Gastrocnemius medialis (tissue), 4 donors: ENCODE results near the gene FKBP6. TPM values are rescaled to one million over a fixed set of nuclear protein-coding genes. Genes with fewer than 3 reads are reported as not detected.

Source experiments
- ATAC-seq, 2 donors: fragments of 150-250 bp; one replicate each; pipeline ENCODE4 v1.9.1; 2016
- DNase-seq, 2 donors: peaks; one replicate each; pipeline ENCODE4 v3.0.0-alpha.2; 2019
- H3K27ac ChIP-seq, 4 donors: fragments of 200-600 bp; sonication (generic); 1 replicate in 1 of 4; 2 replicates in 3 of 4; pipeline ENCODE4 v1.5.1; 2016 to 2018; ENCODE audit warnings: mild to moderate bottlenecking in 2 of 4, moderate library complexity in 1 of 4
- H3K27me3 ChIP-seq, 3 donors: fragments of 200-600 bp; sonication (generic) in 2 of 3; 1 replicate in 1 of 3; 2 replicates in 2 of 3; pipeline versions ENCODE4 v1.5.1 to v1.6.0; 2016 to 2019; ENCODE audit warnings: mild to moderate bottlenecking in 1 of 3, moderate library complexity in 1 of 3
- H3K36me3 ChIP-seq, 2 donors: fragments of 200-600 bp; sonication (generic) in 1 of 2; one replicate each; pipeline ENCODE4 v1.5.1; 2017 to 2018
- H3K4me1 ChIP-seq, 2 donors: fragments of 200-600 bp; sonication (generic) in 1 of 2; one replicate each; pipeline ENCODE4 v1.5.1; 2016 to 2017; ENCODE audit warnings: mild to moderate bottlenecking in 2 of 2
- H3K4me3 ChIP-seq, 4 donors: fragments of 200-600 bp; sonication (generic) in 3 of 4; 1 replicate in 1 of 4; 2 replicates in 3 of 4; pipeline ENCODE4 v1.5.1; 2016 to 2019; ENCODE audit warnings: mild to moderate bottlenecking in 2 of 4
- H3K9me3 ChIP-seq, 3 donors: fragments of 200-600 bp; sonication (generic) in 2 of 3; 1 replicate in 1 of 3; 2 replicates in 2 of 3; pipeline ENCODE4 v1.5.1; 2016 to 2019
- POLR2A ChIP-seq, 2 donors: fragments of 450-650 bp; IDR thresholded peaks; one replicate each; pipeline ENCODE4 v1.6.1; 2017; ENCODE audit warnings: antibody characterized with exemption in 2 of 2, mild to moderate bottlenecking in 2 of 2, moderate library complexity in 2 of 2
- in situ Hi-C, 4 donors: fragments of 200-750 bp; cut with MboI; loops; one replicate each; pipeline versions ENCODE4 v1.15.0 to v1.8.0; 2017; ENCODE audit warnings: low sequenced_read_pairs in 4 of 4
- intact Hi-C: fragments of 100-400 bp; cut with DNase I; formaldehyde crosslinking; loops from one replicate; pipeline ENCODE4 v1.15.1; 2023; ENCODE audit warnings: low total_unique reads
- total RNA-seq, 4 donors: library from RNA; depleted of rRNA; stranded (reverse); fragments of >200 nt; gene quantifications; one replicate each; pipeline versions ENCODE4 v1.1.0 to v1.2.3, GENCODE V29; 2016
- TF ChIP-seq, protein P1 (sequence below), 5 experiments: fragments of 450-650 bp in 3 of 5; fragments of 200-600 bp in 2 of 5; sonication (generic) in 2 of 5; IDR thresholded peaks in 4 of 5; conservative IDR thresholded peaks in 1 of 5; 1 replicate in 4 of 5; 2 replicates in 1 of 5; pipeline ENCODE4 v1.5.1; 2016 to 2019; ENCODE audit warnings: antibody characterized with exemption in 5 of 5, mild to moderate bottlenecking in 3 of 5, moderate library complexity in 3 of 5

The FKBP6 gene
- total RNA-seq, 4 donors from 2014 or later, result not detected

- H3K27me3 ChIP-seq, result no peaks in the 10 kb centered on the region
- H3K9me3 ChIP-seq, result no peaks in the 10 kb centered on the region
- no peak for TF ChIP-seq POLR2A (IDR thresholded peaks at IDR 0.05)
- TF ChIP-seq, protein P1, sequence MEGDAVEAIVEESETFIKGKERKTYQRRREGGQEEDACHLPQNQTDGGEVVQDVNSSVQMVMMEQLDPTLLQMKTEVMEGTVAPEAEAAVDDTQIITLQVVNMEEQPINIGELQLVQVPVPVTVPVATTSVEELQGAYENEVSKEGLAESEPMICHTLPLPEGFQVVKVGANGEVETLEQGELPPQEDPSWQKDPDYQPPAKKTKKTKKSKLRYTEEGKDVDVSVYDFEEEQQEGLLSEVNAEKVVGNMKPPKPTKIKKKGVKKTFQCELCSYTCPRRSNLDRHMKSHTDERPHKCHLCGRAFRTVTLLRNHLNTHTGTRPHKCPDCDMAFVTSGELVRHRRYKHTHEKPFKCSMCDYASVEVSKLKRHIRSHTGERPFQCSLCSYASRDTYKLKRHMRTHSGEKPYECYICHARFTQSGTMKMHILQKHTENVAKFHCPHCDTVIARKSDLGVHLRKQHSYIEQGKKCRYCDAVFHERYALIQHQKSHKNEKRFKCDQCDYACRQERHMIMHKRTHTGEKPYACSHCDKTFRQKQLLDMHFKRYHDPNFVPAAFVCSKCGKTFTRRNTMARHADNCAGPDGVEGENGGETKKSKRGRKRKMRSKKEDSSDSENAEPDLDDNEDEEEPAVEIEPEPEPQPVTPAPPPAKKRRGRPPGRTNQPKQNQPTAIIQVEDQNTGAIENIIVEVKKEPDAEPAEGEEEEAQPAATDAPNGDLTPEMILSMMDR (IDR thresholded peaks at IDR 0.05 in 4 of 5, conservative IDR thresholded peaks at IDR 0.05 in 1 of 5), result no peak
- H3K27ac ChIP-seq, result no peak overlapping the region
- in situ Hi-C loops (loop anchor here in 1 of 4 donors (10.0 kb wide), 1 partner anchor 114 kb away; no protein-coding TSS in a partner anchor), intact Hi-C loops (no loop called here)
- no peak overlapping the region for H3K4me3 ChIP-seq
- ATAC-seq (no peak), DNase-seq (no peak)
- H3K4me1 ChIP-seq, result no peaks in the 10 kb centered on the region
- H3K36me3 ChIP-seq, result no peaks in the 10 kb centered on the region
Observed at GRCh38 chr7:73330772-73331171, 2.8 kb downstream of the FKBP6 start.

DNA sequence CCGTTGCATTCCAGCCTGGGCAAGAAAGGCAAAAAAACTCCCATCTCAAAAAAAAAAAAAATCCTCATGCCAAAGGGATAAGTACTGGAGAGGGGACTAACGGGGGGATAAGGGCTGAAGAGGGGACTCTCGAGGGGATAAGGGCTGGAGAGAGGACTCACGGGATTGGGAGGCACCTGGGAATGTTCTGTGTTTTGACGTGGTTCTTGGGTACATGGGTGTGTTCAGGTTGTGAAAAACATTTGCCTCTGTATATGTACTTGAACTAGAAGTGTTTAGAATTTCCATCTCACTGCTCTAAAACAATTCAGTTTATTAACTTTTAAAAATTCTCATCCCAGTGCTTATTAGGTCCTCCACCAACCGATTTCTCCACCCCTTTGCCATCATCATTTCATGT lies 4.5 kb downstream of the FKBP6 start:
- Histone ChIP-seq H3K36me3 (no peaks in the 10 kb centered on the region), H3K27ac (no peak overlapping the region), H3K27me3 (no peaks in the 10 kb centered on the region), H3K4me3 (no peak overlapping the region), H3K9me3 (no peaks in the 10 kb centered on the region), H3K4me1 (no peaks in the 10 kb centered on the region)
- intact Hi-C loops, result no loop called here
- ATAC-seq, result no peak
- TF ChIP-seq, protein P1 (IDR thresholded peaks at IDR 0.05 in 4 of 5, conservative IDR thresholded peaks at IDR 0.05 in 1 of 5), result no peak
- TF ChIP-seq POLR2A (IDR thresholded peaks at IDR 0.05), result no peak
- DNase-seq, result no peak
- in situ Hi-C loops, result loop anchor here in 1 of 4 donors (10.0 kb wide), 1 partner anchor 112 kb away; no protein-coding TSS in a partner anchor

DNA sequence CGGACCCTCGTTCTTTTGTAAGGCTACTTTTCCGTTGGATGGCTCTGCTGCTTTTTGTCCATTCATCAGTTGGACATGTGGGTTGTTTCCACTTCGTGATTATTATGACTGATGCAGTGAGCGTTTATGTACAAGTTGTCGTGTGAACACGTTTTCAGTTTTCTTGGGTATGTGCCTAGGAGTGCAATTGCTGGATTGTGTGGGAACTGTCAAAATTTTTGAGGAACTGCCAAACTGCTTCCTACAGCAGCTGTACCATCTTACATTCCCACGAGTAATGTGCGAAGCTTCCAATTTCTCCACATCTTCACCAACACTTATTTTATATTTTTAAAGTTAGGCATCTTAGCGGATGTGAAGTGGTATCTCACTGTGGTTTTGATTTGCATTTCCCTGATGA lies 10.4 kb downstream of the FKBP6 start:
- in situ Hi-C loops, result loop anchor here in 1 of 4 donors (10.0 kb wide), 1 partner anchor 106 kb away; no protein-coding TSS in a partner anchor
- intact Hi-C loops, result no loop called here
- H3K36me3 ChIP-seq, result no peaks in the 10 kb centered on the region
- H3K27ac ChIP-seq, result no peak overlapping the region
- DNase-seq (no peak), ATAC-seq (no peak)
- H3K9me3 ChIP-seq, result no peaks in the 10 kb centered on the region
- no peaks in the 10 kb centered on the region for H3K4me1 ChIP-seq
- no peak for TF ChIP-seq POLR2A (IDR thresholded peaks at IDR 0.05)
- TF ChIP-seq, protein P1 (IDR thresholded peaks at IDR 0.05 in 4 of 5, conservative IDR thresholded peaks at IDR 0.05 in 1 of 5), result no peak
- H3K27me3 ChIP-seq, result no peaks in the 10 kb centered on the region
- no peak overlapping the region for H3K4me3 ChIP-seq

DNA sequence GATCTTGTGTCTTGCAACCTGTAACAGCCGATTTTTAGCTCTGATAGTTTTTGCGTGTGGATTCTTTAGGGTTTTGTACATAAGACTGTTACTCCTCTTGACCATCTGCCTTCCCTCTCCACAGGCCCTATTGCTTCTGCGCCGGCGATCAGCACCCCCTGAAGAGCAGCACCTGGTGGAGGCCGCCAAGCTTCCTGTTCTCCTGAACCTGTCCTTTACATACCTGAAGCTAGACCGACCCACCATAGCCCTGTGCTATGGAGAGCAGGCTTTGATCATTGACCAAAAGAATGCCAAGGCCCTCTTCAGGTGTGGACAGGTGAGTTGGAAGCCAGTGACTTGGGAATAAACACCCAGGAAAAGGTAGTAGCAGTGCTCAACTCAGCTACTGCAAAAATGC lies 12.6 kb downstream of the FKBP6 start:
- Histone ChIP-seq H3K27me3 (no peaks in the 10 kb centered on the region), H3K36me3 (no peaks in the 10 kb centered on the region), H3K4me1 (no peaks in the 10 kb centered on the region), H3K4me3 (no peak overlapping the region), H3K27ac (no peak overlapping the region), H3K9me3 (no peaks in the 10 kb centered on the region)
- DNase-seq, result no peak
- in situ Hi-C loops (loop anchor here in 3 of 4 donors (5.0 to 10.0 kb wide), 2 partner anchors 104 to 107 kb away; no protein-coding TSS in a partner anchor), intact Hi-C loops (loop anchor here (5.0 kb wide), 1 partner anchor 92 kb away; the partner anchor contains the start of gene FZD9)
- TF ChIP-seq, protein P1 (IDR thresholded peaks at IDR 0.05 in 4 of 5, conservative IDR thresholded peaks at IDR 0.05 in 1 of 5), result no peak
- TF ChIP-seq POLR2A (IDR thresholded peaks at IDR 0.05), result no peak
- ATAC-seq, result no peak

DNA sequence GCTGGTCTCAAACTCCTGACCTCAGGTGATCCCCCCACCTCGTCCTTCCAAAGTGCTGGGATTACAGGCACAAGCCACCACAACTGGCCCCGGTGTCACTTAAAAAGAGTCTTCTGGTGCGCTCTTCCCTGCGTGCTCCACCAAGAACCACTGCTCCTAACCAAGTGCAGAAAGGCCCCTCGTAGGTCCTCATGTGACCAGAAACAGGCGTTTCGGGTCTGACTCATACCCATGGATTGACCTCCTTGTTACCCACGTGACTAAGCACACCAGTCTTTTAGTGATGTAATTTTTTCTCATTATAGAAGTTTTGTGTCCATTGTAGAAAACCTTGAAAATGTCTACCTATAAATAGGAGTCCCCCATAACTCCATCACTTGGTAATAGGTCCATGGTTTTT lies 13.9 kb downstream of the FKBP6 start:
- in situ Hi-C loops, result loop anchor here in 3 of 4 donors (5.0 to 10.0 kb wide), 2 partner anchors 103 to 105 kb away; no protein-coding TSS in a partner anchor
- no peak for ATAC-seq

More for the DNA sequence above, 13.9 kb downstream of the FKBP6 start:
- Histone ChIP-seq H3K27me3 (no peaks in the 10 kb centered on the region), H3K36me3 (no peaks in the 10 kb centered on the region), H3K9me3 (no peaks in the 10 kb centered on the region), H3K27ac (no peak overlapping the region), H3K4me1 (no peaks in the 10 kb centered on the region), H3K4me3 (no peak overlapping the region)
- TF ChIP-seq POLR2A (IDR thresholded peaks at IDR 0.05), result no peak
- TF ChIP-seq, protein P1 (IDR thresholded peaks at IDR 0.05 in 4 of 5, conservative IDR thresholded peaks at IDR 0.05 in 1 of 5), result no peak
- no peak for DNase-seq
- intact Hi-C loops, result loop anchor here (1.0 to 5.0 kb wide), 2 partner anchors 90 to 109 kb away; partner anchors contain the start of gene FZD9
